T-helper 1 cell (primary cell): Measurements from ENCODE around the gene ENOX1.
"Not testable (repeated sequence)": the region's sequence is repeated elsewhere in the genome, so short reads cannot be mapped to it uniquely, and the experiment has no call there.

Experiments
- DNase-seq, 5 donors: peaks; one replicate each; pipeline ENCODE4 v3.0.0-alpha.2; 2012 to 2020

The ENOX1 gene

GRCh38 chr13:43180036-43180660 is 606.6 kb downstream of the ENOX1 start:
- DNase-seq = no peak

DNA sequence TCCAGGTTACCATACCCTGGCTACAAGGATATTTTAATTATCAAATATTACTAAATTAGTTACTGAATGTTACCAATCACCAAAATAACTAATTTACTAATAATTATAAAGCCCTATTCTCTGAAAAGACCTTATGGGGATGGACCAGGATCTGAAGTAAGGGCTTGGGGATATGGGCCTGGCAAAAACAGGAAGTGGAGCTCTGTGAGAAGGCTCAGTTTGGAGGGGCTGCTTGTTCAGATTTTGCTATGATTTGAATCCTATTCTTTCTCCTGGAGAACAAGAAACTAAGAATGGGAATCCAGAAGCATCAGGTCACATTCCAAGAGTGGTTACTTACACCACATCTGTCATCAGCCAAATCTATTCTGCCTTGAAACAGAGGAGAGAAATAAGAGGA is 615.3 kb downstream of the ENOX1 start:
- DNase-seq = no peak

DNA sequence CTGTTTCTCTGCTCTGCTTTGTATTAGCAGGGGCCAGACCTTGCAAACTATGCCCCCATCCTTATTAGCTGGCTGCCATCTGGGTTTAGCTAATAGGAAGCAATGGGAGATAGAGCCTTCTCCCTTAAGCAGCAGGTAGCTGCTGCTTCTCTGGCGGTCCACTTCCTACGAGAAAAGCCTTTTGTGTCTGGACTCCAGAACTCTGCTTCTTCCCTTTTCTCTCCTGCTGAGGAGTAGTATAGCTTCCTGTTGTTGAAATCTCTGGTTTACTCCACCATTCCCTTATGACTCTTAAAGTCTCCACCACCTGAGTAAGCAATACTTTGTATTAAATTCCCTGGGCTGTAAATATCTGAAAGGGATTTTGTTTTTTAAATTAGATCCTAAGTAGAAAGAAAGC is 616.3 kb downstream of the ENOX1 start:
- DNase-seq = no peak

DNA sequence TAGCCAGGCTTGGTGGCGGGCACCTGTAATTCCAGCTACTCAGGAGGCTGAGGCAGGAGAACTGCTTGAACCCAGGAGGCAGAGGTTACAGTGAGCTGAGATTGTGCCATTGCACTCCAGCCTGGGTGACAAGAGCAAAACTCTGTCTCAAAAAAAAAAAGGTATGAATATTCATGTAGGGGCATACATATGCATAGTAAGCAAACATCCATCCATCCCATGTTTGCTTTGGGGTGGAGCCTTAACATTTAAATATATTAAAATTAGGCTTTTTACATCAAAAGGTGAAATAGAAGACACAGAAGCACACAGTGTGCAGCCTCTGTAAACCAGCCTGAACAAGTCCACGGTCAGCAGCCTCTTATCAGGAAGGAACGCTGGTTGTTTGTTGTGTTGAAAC is 618.3 kb downstream of the ENOX1 start:
- not testable (repeated sequence) for DNase-seq

GRCh38 chr13:43167731-43168130 is 619.0 kb downstream of the ENOX1 start:
- DNase-seq = no peak

DNA sequence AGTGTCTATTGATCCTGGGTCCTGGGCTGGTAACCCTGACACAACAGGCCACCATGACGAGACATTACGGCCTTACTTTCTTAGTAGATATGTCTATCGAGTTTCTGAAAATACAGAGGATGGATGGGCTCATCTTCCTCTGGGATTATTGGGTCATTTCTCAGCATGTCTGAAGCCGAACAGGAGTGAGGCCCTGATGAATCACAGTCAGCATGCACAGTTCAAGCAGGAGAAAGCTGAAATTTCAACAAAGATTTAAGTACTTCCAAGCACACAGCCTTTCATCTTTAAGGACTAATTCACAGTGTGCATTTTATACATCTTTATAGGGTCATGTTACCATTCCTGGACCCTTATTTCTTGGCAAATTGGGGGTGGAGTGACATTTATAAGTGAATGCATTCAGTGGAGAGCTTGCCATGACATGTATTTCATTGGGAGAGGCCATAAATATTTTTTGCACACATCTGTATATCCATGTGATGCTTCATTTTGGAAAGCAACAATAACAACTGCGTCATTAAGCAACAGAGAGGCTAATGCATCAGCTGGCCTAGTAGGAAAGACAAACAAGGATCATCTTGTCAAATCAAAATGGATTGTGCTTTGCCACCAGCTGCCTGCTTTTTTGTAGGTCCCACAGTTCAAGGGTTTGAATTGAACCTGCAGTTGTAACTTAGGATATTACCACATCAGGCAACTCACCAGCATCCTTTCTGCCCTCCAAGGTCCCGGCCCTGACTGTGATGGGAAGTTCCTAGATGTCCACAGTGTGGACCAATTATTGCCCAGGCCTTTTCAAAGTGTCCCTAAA is 619.9 kb downstream of the ENOX1 start:
- no peak for DNase-seq
